ENCODE results near the gene JAM3. TPM values are rescaled to one million over a fixed set of nuclear protein-coding genes. Genes with fewer than 3 reads are reported as not detected.

JAM3 gene
- total and polyA plus RNA-seq, 2 of the 4 experiments (the other 2 are of a cell fraction), result 38.0 to 71.5 TPM

DNA sequence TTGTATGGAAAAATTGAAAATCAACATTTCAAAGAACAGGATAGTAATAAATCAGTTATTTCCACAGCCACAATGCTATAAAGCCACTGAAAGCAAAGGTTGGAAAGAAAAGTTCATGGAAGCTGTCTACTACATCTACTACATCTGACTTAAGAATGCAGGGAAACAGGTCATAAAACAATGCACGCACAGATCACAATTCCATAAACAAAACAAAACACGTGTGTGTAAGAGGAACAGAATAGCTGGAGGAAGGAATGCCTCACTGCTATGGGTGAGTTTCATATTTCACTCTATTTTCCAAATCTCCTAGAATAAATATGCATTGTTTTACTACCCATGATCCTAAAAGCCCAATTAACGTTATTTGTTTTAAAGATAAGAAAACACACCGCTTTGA, 88.6 kb downstream of the JAM3 start:
- BruUV-seq (replicated peaks), result no TSS peak
- Histone ChIP-seq H3K4ac (ENCODE audit: low read depth, low read length) (no peak overlapping the region), H3K9ac (ENCODE audit: low read depth, low read length) (no peak overlapping the region), H3K14ac (replicated peaks; ENCODE audit: low read depth, low read length) (no peak overlapping the region), H2BK5ac (ENCODE audit: low read depth, low read length, poor library complexity, severe bottlenecking) (no peak overlapping the region), H3K36me3 (ENCODE audit: control insufficient read depth, insufficient read depth, low read length) (peaks cover 36% of the 10 kb centered on the region), H3K9me3 (ENCODE audit: control insufficient read depth, insufficient read depth, low read length) (no peaks in the 10 kb centered on the region), H4K8ac (ENCODE audit: low read depth in 2 of 2, low read length in 2 of 2) (no peak overlapping the region), H3K4me2 (ENCODE audit: low read depth, low read length) (no peak overlapping the region), H2BK120ac (ENCODE audit: low read depth, low read length) (no peak overlapping the region), H2AK9ac (replicated peaks; ENCODE audit: low read depth, low read length, poor library complexity) (no peak overlapping the region), H4K91ac (ENCODE audit: insufficient read depth, low read depth, low read length) (no peak overlapping the region), H2BK15ac (ENCODE audit: low read depth, low read length) (no peak overlapping the region), H4K20me1 (ENCODE audit: insufficient read depth, low read length) (no peaks in the 10 kb centered on the region), H3K56ac (ENCODE audit: extremely low read depth, insufficient read depth, low read length) (no peak overlapping the region), H3K27me3 (ENCODE audit: control insufficient read depth, insufficient read depth, low read length) (no peaks in the 10 kb centered on the region), H3K23ac (ENCODE audit: low read depth, low read length) (no peak overlapping the region), H3K27ac (ENCODE audit: insufficient read depth, low read length) (no peak overlapping the region), H2AFZ (replicated peaks; ENCODE audit: low read length, poor library complexity) (no peak overlapping the region), H3K79me1 (ENCODE audit: low read depth in 1 of 2, low read length in 2 of 2) (0 out of 4 replicates have a peak, but pooled peaks cover 0 to 3% of the 10 kb centered on the region in 2 experiments), H2AK5ac (ENCODE audit: low read depth, low read length) (no peak overlapping the region), H3K4me3 (ENCODE audit: insufficient read depth, low read depth, low read length) (no peak overlapping the region), H2BK20ac (ENCODE audit: low read depth, low read length) (no peak overlapping the region), H4K5ac (ENCODE audit: low read depth, low read length) (no peak overlapping the region), H3K9me1 (ENCODE audit: insufficient read depth, low read length) (no peaks in the 10 kb centered on the region), H3K18ac (ENCODE audit: low read depth, low read length) (no peak overlapping the region), H3K4me1 (ENCODE audit: control insufficient read depth, insufficient read depth, low read length) (no peaks in the 10 kb centered on the region)
- WGBS, 2 experiments (ENCODE audit: extremely low coverage in 2 of 2, insufficient read length in 1 of 2), result no CpG with 5 or more reads among the region's 4 CpGs
- dilution Hi-C loops (cut with HindIII; ENCODE audit: low sequenced_read_pairs, unreplicated experiment) (no loop called here), intact Hi-C loops (cut with micrococcal nuclease) (no loop called here), in situ Hi-C loops (cut with MboI; ENCODE audit: low sequenced_read_pairs) (no loop called here)
- TF ChIP-seq CHD1 (IDR thresholded peaks at IDR 0.05; ENCODE audit: low read depth, low read length) (no peak), BHLHE40 (IDR thresholded peaks at IDR 0.05; ENCODE audit: low read depth, low read length) (no peak), RCOR1 (IDR thresholded peaks at IDR 0.05; ENCODE audit: insufficient replicate concordance, low read length) (no peak), MXI1 (IDR thresholded peaks at IDR 0.05; ENCODE audit: borderline replicate concordance, low read depth, low read length) (no peak), CEBPB (IDR thresholded peaks at IDR 0.05; ENCODE audit: low read depth, low read length) (no peak), POLR2A (IDR thresholded peaks at IDR 0.05; ENCODE audit: low read depth, low read length) (no peak), FOS (IDR thresholded peaks at IDR 0.05; ENCODE audit: low read depth, low read length) (no peak), MAZ (IDR thresholded peaks at IDR 0.05; ENCODE audit: borderline replicate concordance, low read depth, low read length) (no peak), RFX5 (IDR thresholded peaks at IDR 0.05; ENCODE audit: low read depth, low read length) (no peak), RAD21 (IDR thresholded peaks at IDR 0.05; ENCODE audit: low read length) (no peak)
- TF ChIP-seq, protein P1, sequence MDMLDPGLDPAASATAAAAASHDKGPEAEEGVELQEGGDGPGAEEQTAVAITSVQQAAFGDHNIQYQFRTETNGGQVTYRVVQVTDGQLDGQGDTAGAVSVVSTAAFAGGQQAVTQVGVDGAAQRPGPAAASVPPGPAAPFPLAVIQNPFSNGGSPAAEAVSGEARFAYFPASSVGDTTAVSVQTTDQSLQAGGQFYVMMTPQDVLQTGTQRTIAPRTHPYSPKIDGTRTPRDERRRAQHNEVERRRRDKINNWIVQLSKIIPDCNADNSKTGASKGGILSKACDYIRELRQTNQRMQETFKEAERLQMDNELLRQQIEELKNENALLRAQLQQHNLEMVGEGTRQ (IDR thresholded peaks at IDR 0.05; ENCODE audit: low read depth, low read length), result no peak
- TF ChIP-seq, protein P2, sequence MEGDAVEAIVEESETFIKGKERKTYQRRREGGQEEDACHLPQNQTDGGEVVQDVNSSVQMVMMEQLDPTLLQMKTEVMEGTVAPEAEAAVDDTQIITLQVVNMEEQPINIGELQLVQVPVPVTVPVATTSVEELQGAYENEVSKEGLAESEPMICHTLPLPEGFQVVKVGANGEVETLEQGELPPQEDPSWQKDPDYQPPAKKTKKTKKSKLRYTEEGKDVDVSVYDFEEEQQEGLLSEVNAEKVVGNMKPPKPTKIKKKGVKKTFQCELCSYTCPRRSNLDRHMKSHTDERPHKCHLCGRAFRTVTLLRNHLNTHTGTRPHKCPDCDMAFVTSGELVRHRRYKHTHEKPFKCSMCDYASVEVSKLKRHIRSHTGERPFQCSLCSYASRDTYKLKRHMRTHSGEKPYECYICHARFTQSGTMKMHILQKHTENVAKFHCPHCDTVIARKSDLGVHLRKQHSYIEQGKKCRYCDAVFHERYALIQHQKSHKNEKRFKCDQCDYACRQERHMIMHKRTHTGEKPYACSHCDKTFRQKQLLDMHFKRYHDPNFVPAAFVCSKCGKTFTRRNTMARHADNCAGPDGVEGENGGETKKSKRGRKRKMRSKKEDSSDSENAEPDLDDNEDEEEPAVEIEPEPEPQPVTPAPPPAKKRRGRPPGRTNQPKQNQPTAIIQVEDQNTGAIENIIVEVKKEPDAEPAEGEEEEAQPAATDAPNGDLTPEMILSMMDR (conservative IDR thresholded peaks at IDR 0.05; ENCODE audit: low read depth, low read length), result no peak
- ChIA-PET POLR2A (ENCODE audit: unreplicated experiment) (no interaction called here), CTCF (no interaction called here)
- DNase-seq (no peak), ATAC-seq (ENCODE audit: low read depth) (0 out of 2 replicates have a peak, but pooled peaks have one; percentile 17)
